HCT116 (cell line): ENCODE measurements around the gene ELFN2. TPM values are rescaled to one million over a fixed set of nuclear protein-coding genes. Genes with fewer than 3 reads are reported as not detected.
A peak's percentile ranks its signal among the peaks of the same experiment; 100 is the strongest.

Experiments
- ATAC-seq: fragments of 200-7000 bp; cut with Tn5 transposase; 2 replicates; pipeline ENCODE4 v1.9.1; 2020; ENCODE audit warnings: mild to moderate bottlenecking, moderate library complexity
- BruUV-seq: library from RNA; stranded (reverse); fragments of 400-500 nt; replicated peaks from 2 replicates; lab custom pipeline; 2021; lab: Mats Ljungman, UMichigan
- CTCF ChIA-PET: fragments of 300-600 bp; sonication (Branson Sonifier 250); formaldehyde crosslinking; loops from one replicate; lab custom pipeline; 2021; ENCODE audit warnings: antibody characterized with exemption; lab: Charles Lee
- POLR2A ChIA-PET: fragments of 300-600, 350-600 bp; sonication (Branson Sonifier 250); formaldehyde crosslinking; loops from one replicate; lab custom pipeline; 2021; ENCODE audit warnings: antibody characterized with exemption; lab: Charles Lee
- RAD21 ChIA-PET, 2 experiments: fragments of 300-600 bp; sonication (Branson Sonifier 250); formaldehyde crosslinking; loops; one replicate each; lab custom pipeline; 2023; ENCODE audit warnings: low total read pairs in 2 of 2; ENCODE audit not compliant: uncharacterized antibody in 2 of 2, unreplicated experiment in 2 of 2, low non-redundant PET in 1 of 2; lab: Charles Lee
- DNase-seq: peaks from one replicate; pipeline ENCODE4 v3.0.0-alpha.2; 2010; ENCODE audit warnings: low read depth, low spot score
- H2AFZ ChIP-seq: fragments of 200-600 bp; shearing (Covaris generic), sonication (generic); 2 replicates; pipeline ENCODE4 v1.6.1; 2017; ENCODE audit warnings: low read depth, mixed run types, mixed read lengths, antibody characterized with exemption, low read length; ENCODE audit not compliant: poor library complexity, severe bottlenecking
- H3K27ac ChIP-seq: 2 replicates; pipeline ENCODE4 v1.5.1; 2012; ENCODE audit warnings: low read depth, low read length
- H3K27me3 ChIP-seq: fragments of 200-600 bp; sonication (generic); 2 replicates; pipeline ENCODE4 v1.6.1; 2016; ENCODE audit warnings: mixed run types, low read length, mixed read lengths; ENCODE audit not compliant: insufficient read depth
- H3K36me3 ChIP-seq, 2 experiments: fragments of 200-500 bp in 1 of 2; fragments of 200-600 bp in 1 of 2; sonication (Bioruptor generic) in 1 of 2; sonication (generic) in 1 of 2; 2 replicates each; pipeline versions ENCODE4 v1.5.1 to v1.6.1; 2014 to 2016; ENCODE audit warnings: low read length in 2 of 2, inconsistent platforms in 1 of 2, mixed read lengths in 1 of 2, mixed run types in 1 of 2; ENCODE audit not compliant: insufficient read depth in 2 of 2, control insufficient read depth in 1 of 2
- H3K4me1 ChIP-seq, 2 experiments: fragments of 200-600 bp in 1 of 2; sonication (generic) in 1 of 2; 2 replicates each; pipeline versions ENCODE4 v1.5.1 to v1.6.1; 2012 to 2017; ENCODE audit warnings: low read length in 2 of 2, inconsistent platforms in 1 of 2, mild to moderate bottlenecking in 1 of 2, mixed read lengths in 1 of 2, mixed run types in 1 of 2, moderate library complexity in 1 of 2; ENCODE audit not compliant: insufficient read depth in 2 of 2, control insufficient read depth in 1 of 2
- H3K4me2 ChIP-seq: fragments of 200-600 bp; sonication (generic); 2 replicates; pipeline ENCODE4 v1.6.1; 2017; ENCODE audit warnings: mixed run types, low read length, mixed read lengths
- H3K4me3 ChIP-seq, 2 experiments: fragments of 200-600 bp in 1 of 2; sonication (generic) in 1 of 2; replicated peaks in 1 of 2; 2 replicates each; pipeline ENCODE4 v1.5.1; 2011 to 2016; ENCODE audit warnings: low read length in 2 of 2, control low read depth in 1 of 2, low read depth in 1 of 2, mild to moderate bottlenecking in 1 of 2, mixed read lengths in 1 of 2, mixed run types in 1 of 2
- H3K79me2 ChIP-seq: fragments of 200-600 bp; sonication (generic); 2 replicates; pipeline ENCODE4 v1.6.1; 2017; ENCODE audit warnings: mild to moderate bottlenecking, mixed run types, low read length, moderate library complexity, mixed read lengths; ENCODE audit not compliant: insufficient read depth
- H3K9ac ChIP-seq: fragments of 200-600 bp; sonication (generic); 2 replicates; pipeline ENCODE4 v1.6.1; 2016; ENCODE audit warnings: low read length, mixed read lengths
- H3K9me2 ChIP-seq: fragments of 200-600 bp; sonication (generic), shearing (Covaris generic); 2 replicates; pipeline ENCODE4 v1.6.1; 2017; ENCODE audit warnings: mixed run types, mild to moderate bottlenecking, moderate library complexity; ENCODE audit not compliant: insufficient read depth
- H3K9me3 ChIP-seq, 2 experiments: fragments of 200-500 bp in 1 of 2; fragments of 200-600 bp in 1 of 2; sonication (Bioruptor generic) in 1 of 2; sonication (generic) in 1 of 2; 2 replicates each; pipeline ENCODE4 v1.6.1; 2014 to 2017; ENCODE audit warnings: low read length in 2 of 2, mixed read lengths in 2 of 2, inconsistent platforms in 1 of 2, low read depth in 1 of 2, mild to moderate bottlenecking in 1 of 2, mixed run types in 1 of 2, moderate library complexity in 1 of 2; ENCODE audit not compliant: control insufficient read depth in 1 of 2, insufficient read depth in 1 of 2
- H4K20me1 ChIP-seq: fragments of 200-600 bp; sonication (generic), shearing (Covaris generic); 2 replicates; pipeline ENCODE4 v1.6.1; 2017; ENCODE audit warnings: mixed run types, mild to moderate bottlenecking, moderate library complexity; ENCODE audit not compliant: insufficient read depth
- EGR1 ChIP-seq: IDR thresholded peaks from 2 replicates; pipeline ENCODE4 v1.6.1; 2012; ENCODE audit warnings: low read depth
- RAD21 ChIP-seq: IDR thresholded peaks from 2 replicates; pipeline ENCODE4 v1.6.1; 2012; ENCODE audit warnings: low read depth, mild to moderate bottlenecking
- SIN3A ChIP-seq: IDR thresholded peaks from 2 replicates; pipeline ENCODE4 v1.6.1; 2012; ENCODE audit warnings: low read depth
- TCF7L2 ChIP-seq: IDR thresholded peaks from 2 replicates; pipeline ENCODE4 v1.7.0; 2011; ENCODE audit warnings: borderline replicate concordance, inconsistent platforms; ENCODE audit not compliant: insufficient read depth, insufficient read length; ENCODE audit errors: extremely low read depth
- ZNF274 ChIP-seq: fragments of 200-500 bp; sonication (Bioruptor generic); IDR thresholded peaks from 2 replicates; pipeline ENCODE4 v1.6.1; 2014; ENCODE audit warnings: mild to moderate bottlenecking, low read depth, low read length, inconsistent platforms
- intact Hi-C: fragments of 100-400 bp; cut with micrococcal nuclease; formaldehyde crosslinking; loops from 2 replicates; pipeline ENCODE4 v1.10.0; 2022
- total RNA-seq: library from RNA; stranded (reverse); gene quantifications from one replicate; pipeline ENCODE4 v1.2.1, GENCODE V29; 2021; ENCODE audit not compliant: unreplicated experiment
- TF ChIP-seq, protein P1 (sequence below), 3 experiments: fragments of 200-600 bp in 1 of 3; sonication (generic) in 1 of 3; IDR thresholded peaks in 2 of 3; conservative IDR thresholded peaks in 1 of 3; 2 replicates each; pipeline ENCODE4 v1.5.1; 2012 to 2017; ENCODE audit warnings: low read depth in 2 of 3, low read length in 2 of 3, antibody characterized with exemption in 1 of 3, borderline replicate concordance in 1 of 3, control low read depth in 1 of 3, mild to moderate bottlenecking in 1 of 3, mixed read lengths in 1 of 3, mixed run types in 1 of 3, moderate library complexity in 1 of 3; ENCODE audit not compliant: insufficient read depth in 1 of 3

The ELFN2 gene
- total RNA-seq, 1 experiment from 2014 or later = 45.4 TPM

DNA sequence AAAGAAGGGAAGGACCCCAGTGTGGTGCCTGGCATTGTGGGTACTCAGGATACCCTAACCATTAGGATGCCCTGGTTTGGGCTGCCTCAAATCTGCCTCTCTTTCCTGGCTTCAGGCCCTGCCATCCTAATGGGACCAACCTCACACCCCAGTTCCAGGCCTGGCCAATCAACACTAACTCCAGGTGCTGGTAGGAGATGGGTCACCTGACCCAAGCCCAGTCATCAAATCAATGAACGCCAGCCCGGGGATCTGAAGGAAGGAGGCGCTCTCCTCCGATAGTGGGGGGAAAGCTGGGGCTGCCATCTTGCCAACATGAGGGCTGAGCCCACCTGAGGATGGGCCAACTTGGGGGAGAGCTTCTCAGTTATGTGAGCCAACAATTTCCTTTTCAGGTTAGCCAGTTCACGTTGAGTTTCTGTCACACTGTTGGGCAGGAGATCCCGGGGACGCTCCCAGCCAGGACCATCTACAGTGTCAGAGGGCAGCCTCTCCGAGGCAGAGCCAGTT, 46.2 kb upstream of the ELFN2 start:
- H4K20me1 ChIP-seq = no peaks in the 10 kb centered on the region
- peaks cover 7 to 45% of the 10 kb centered on the region in 2 experiments for H3K4me1 ChIP-seq
- H3K9ac ChIP-seq = no peak overlapping the region
- H2AFZ ChIP-seq = no peak overlapping the region
- no TSS peak for BruUV-seq
- H3K79me2 ChIP-seq = no peaks in the 10 kb centered on the region
- no peak for ATAC-seq
- H3K27me3 ChIP-seq = no peaks in the 10 kb centered on the region
- H3K36me3 ChIP-seq = no peaks in the 10 kb centered on the region
- H3K27ac ChIP-seq = no peak overlapping the region
- no peaks in the 10 kb centered on the region for H3K9me2 ChIP-seq
- ChIA-PET POLR2A (no interaction called here), RAD21 (interaction anchor here in 1 of 2 experiments (1.3 kb wide), 1 partner anchor 157 kb away, joined by 3 read pairs; no protein-coding TSS in a partner anchor), CTCF (interaction anchor here (1.5 to 1.9 kb wide), 2 partner anchors 13 to 93 kb away, joined by 12 to 23 read pairs; partner anchors contain the start of gene MFNG)
- H3K4me3 ChIP-seq = no peak overlapping the region
- intact Hi-C loops = no loop called here
- no peak for TF ChIP-seq TCF7L2
- TF ChIP-seq, protein P1, sequence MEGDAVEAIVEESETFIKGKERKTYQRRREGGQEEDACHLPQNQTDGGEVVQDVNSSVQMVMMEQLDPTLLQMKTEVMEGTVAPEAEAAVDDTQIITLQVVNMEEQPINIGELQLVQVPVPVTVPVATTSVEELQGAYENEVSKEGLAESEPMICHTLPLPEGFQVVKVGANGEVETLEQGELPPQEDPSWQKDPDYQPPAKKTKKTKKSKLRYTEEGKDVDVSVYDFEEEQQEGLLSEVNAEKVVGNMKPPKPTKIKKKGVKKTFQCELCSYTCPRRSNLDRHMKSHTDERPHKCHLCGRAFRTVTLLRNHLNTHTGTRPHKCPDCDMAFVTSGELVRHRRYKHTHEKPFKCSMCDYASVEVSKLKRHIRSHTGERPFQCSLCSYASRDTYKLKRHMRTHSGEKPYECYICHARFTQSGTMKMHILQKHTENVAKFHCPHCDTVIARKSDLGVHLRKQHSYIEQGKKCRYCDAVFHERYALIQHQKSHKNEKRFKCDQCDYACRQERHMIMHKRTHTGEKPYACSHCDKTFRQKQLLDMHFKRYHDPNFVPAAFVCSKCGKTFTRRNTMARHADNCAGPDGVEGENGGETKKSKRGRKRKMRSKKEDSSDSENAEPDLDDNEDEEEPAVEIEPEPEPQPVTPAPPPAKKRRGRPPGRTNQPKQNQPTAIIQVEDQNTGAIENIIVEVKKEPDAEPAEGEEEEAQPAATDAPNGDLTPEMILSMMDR (IDR thresholded peaks at IDR 0.05 in 2 of 3, conservative IDR thresholded peaks at IDR 0.05 in 1 of 3; ENCODE audit: borderline replicate concordance in 1 of 3, insufficient read depth in 1 of 3, low read depth in 2 of 3, low read length in 2 of 3) = peak in 1 of 3 experiments; percentile 10; a peak in 1 of 6 replicates
- TF ChIP-seq ZNF274 = no peak
- TF ChIP-seq, all 23 proteins: peak for 1
- no peaks in the 10 kb centered on the region for H3K9me3 ChIP-seq
- no peak overlapping the region for H3K4me2 ChIP-seq
- DNase-seq = no peak

DNA sequence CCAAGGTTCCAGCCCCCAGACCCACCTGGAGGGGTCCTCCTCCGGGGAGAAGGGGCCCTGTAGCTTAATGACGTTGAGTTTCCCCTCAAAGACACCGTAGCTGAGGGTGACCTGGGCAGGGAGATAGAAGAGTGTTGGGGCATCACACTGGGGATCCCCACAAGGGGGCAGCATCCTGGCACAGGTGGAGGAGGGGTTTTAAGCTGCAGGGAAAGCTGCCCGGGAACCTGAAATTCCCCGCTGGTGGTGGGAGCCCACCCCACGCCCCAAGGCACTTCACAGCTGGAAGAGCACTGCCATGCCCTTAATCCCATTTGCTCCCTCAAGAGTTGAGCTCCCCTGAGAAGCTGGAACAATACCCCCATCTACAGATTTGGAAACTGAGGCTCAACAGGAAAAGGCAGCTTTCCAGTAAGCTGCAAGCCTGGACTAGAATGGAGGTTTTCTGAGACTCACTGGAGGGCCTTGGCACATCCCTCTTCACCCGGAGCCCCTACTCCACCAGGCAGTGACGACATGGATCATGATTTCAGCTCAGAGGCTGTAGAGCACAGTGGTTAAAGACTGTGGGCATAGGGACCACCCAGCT, 45.2 kb upstream of the ELFN2 start:
- H3K4me1 ChIP-seq = peaks cover 6 to 37% of the 10 kb centered on the region in 2 experiments
- H3K4me2 ChIP-seq = no peak overlapping the region
- no peak overlapping the region for H2AFZ ChIP-seq
- CTCF ChIA-PET = interaction anchor here (0.6 to 1.9 kb wide), 27 partner anchors 10 to 212 kb away, joined by 3 to 23 read pairs (median 4); partner anchors contain the start of gene MFNG
- H4K20me1 ChIP-seq = no peaks in the 10 kb centered on the region
- no peaks in the 10 kb centered on the region for H3K27me3 ChIP-seq
- H3K4me3 ChIP-seq = no peak overlapping the region
- no peak overlapping the region for H3K9ac ChIP-seq
- TF ChIP-seq, protein P1 (IDR thresholded peaks at IDR 0.05 in 2 of 3, conservative IDR thresholded peaks at IDR 0.05 in 1 of 3; ENCODE audit: borderline replicate concordance in 1 of 3, insufficient read depth in 1 of 3, low read depth in 2 of 3, low read length in 2 of 3) = peak; percentile 70 to 91 (median 90)
- TF ChIP-seq SIN3A (no peak), RAD21 (peak; percentile 78), EGR1 (no peak)
- TF ChIP-seq, all 23 proteins: peak for 2
- Histone ChIP-seq H3K27ac (no peak overlapping the region), H3K9me2 (no peaks in the 10 kb centered on the region), H3K9me3 (no peaks in the 10 kb centered on the region), H3K36me3 (no peaks in the 10 kb centered on the region), H3K79me2 (no peaks in the 10 kb centered on the region)
- BruUV-seq = no TSS peak
- DNase-seq (no peak), ATAC-seq (peak; percentile 85)
- ChIA-PET POLR2A (interaction anchor here (0.5 to 1.1 kb wide), 2 partner anchors 95 to 171 kb away, joined by 3 to 4 read pairs; no protein-coding TSS in a partner anchor), RAD21 (interaction anchor here (0.6 to 1.3 kb wide), 5 partner anchors 23 to 156 kb away, joined by 3 to 4 read pairs (median 3); partner anchors contain the start of gene CARD10 (in 1 of the 2))
- intact Hi-C loops = no loop called here
